ENCODE measurements around the gene RNF113B.

- TF ChIP-seq, protein P1, sequence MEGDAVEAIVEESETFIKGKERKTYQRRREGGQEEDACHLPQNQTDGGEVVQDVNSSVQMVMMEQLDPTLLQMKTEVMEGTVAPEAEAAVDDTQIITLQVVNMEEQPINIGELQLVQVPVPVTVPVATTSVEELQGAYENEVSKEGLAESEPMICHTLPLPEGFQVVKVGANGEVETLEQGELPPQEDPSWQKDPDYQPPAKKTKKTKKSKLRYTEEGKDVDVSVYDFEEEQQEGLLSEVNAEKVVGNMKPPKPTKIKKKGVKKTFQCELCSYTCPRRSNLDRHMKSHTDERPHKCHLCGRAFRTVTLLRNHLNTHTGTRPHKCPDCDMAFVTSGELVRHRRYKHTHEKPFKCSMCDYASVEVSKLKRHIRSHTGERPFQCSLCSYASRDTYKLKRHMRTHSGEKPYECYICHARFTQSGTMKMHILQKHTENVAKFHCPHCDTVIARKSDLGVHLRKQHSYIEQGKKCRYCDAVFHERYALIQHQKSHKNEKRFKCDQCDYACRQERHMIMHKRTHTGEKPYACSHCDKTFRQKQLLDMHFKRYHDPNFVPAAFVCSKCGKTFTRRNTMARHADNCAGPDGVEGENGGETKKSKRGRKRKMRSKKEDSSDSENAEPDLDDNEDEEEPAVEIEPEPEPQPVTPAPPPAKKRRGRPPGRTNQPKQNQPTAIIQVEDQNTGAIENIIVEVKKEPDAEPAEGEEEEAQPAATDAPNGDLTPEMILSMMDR (IDR thresholded peaks at IDR 0.05) = no peak
- no peak for TF ChIP-seq POLR2A (IDR thresholded peaks at IDR 0.05)
Measured at GRCh38 chr13:98201189-98201588, 24.1 kb upstream of the RNF113B start.

All from sigmoid colon (tissue), 3 donors.